K562 (cell line): ENCODE data around the gene GABRD. TPM values are rescaled to one million over a fixed set of nuclear protein-coding genes. Genes with fewer than 3 reads are reported as not detected.
A peak's percentile ranks its signal among the peaks of the same experiment; 100 is the strongest.

ENCODE experiments used
- ARHGAP35 ChIP-seq: fragments of 450-650 bp; IDR thresholded peaks from 2 replicates; pipeline ENCODE4 v1.6.1; 2018; ENCODE audit not compliant: partially characterized antibody
- ETS2 ChIP-seq: IDR thresholded peaks from 2 replicates; pipeline ENCODE4 v1.6.1; 2016; ENCODE audit warnings: borderline replicate concordance, missing genetic modification characterization, mild to moderate bottlenecking, moderate library complexity, missing compliant biosample characterization; ENCODE audit not compliant: poor library complexity, severe bottlenecking
- EZH2 ChIP-seq: IDR thresholded peaks from 2 replicates; pipeline ENCODE4 v1.6.1; 2012; ENCODE audit warnings: low read depth, mild to moderate bottlenecking, inconsistent platforms, low read length, borderline replicate concordance
- FOXP1 ChIP-seq: sonication (generic); formaldehyde crosslinking; IDR thresholded peaks from 2 replicates; pipeline ENCODE4 v1.8.0; 2022; ENCODE audit warnings: mild to moderate bottlenecking, missing genetic modification reagents
- GATA2 ChIP-seq: sonication (generic); formaldehyde crosslinking; IDR thresholded peaks from 2 replicates; pipeline ENCODE4 v1.4.0; 2020; ENCODE audit warnings: mild to moderate bottlenecking, missing genetic modification reagents
- IFI16 ChIP-seq: fragments of 250-450 bp; sonication (Bioruptor Pico); IDR thresholded peaks from 2 replicates; pipeline ENCODE4 v2.1.2; 2022; ENCODE audit warnings: mild to moderate bottlenecking, inconsistent platforms
- KAT8 ChIP-seq: fragments of 450-650 bp; IDR thresholded peaks from 2 replicates; pipeline ENCODE4 v1.6.1; 2016; ENCODE audit warnings: low read depth, mild to moderate bottlenecking
- LCOR ChIP-seq: sonication (generic); formaldehyde crosslinking; IDR thresholded peaks from 2 replicates; pipeline ENCODE4 v1.8.0; 2022; ENCODE audit warnings: mild to moderate bottlenecking, missing genetic modification reagents
- MCM7 ChIP-seq, 2 experiments: fragments of 450-650 bp; IDR thresholded peaks; 2 replicates each; pipeline ENCODE4 v1.6.1; 2016 to 2018
- MITF ChIP-seq: IDR thresholded peaks from 2 replicates; pipeline ENCODE4 v1.6.1; 2014; ENCODE audit warnings: antibody characterized with exemption
- NONO ChIP-seq, 2 experiments: fragments of 200-400 bp in 1 of 2; fragments of 450-650 bp in 1 of 2; formaldehyde crosslinking in 1 of 2; IDR thresholded peaks; 2 replicates each; pipeline ENCODE4 v1.6.1; 2017; ENCODE audit warnings: low read depth in 2 of 2, mild to moderate bottlenecking in 2 of 2, moderate library complexity in 2 of 2, low read length in 1 of 2
- PURB ChIP-seq: sonication (generic); formaldehyde crosslinking; IDR thresholded peaks from 2 replicates; pipeline ENCODE4 v1.9.0; 2021; ENCODE audit warnings: low read depth, mild to moderate bottlenecking, missing genetic modification reagents
- RBM15 ChIP-seq: fragments of 200-400 bp; formaldehyde crosslinking; IDR thresholded peaks from 2 replicates; pipeline ENCODE4 v1.6.1; 2018; ENCODE audit warnings: mild to moderate bottlenecking, low read length, moderate library complexity; ENCODE audit not compliant: insufficient read depth
- TCFL5 ChIP-seq: fragments of 250-450 bp; sonication (Bioruptor Pico); conservative IDR thresholded peaks from 2 replicates; pipeline ENCODE4 v1.6.1; 2021; ENCODE audit warnings: mild to moderate bottlenecking, moderate library complexity, matching md5 sums
- ZNF655 ChIP-seq: fragments of 250-450 bp; sonication (Bioruptor Pico); IDR thresholded peaks from 2 replicates; pipeline ENCODE4 v1.5.0; 2021
- ZNF707 ChIP-seq: fragments of 250-450 bp; sonication (Bioruptor Pico); conservative IDR thresholded peaks from 2 replicates; pipeline ENCODE4 v1.8.0; 2022; ENCODE audit warnings: inconsistent platforms, mild to moderate bottlenecking, moderate library complexity
- ZNF717 ChIP-seq: fragments of 250-450 bp; sonication (Bioruptor Pico); IDR thresholded peaks from 2 replicates; pipeline ENCODE4 v1.5.0; 2021
- ZNF780A ChIP-seq: fragments of 250-450 bp; sonication (Bioruptor Pico); IDR thresholded peaks from 2 replicates; pipeline ENCODE4 v1.5.0; 2021; ENCODE audit warnings: mild to moderate bottlenecking
- polyA plus RNA-seq, 8 experiments: library from polyadenylated mRNA; depleted of rRNA in 4 of 8; stranded (reverse) in 5 of 8; unstranded in 3 of 8; fragments of >200 nt; fragmentation: Nextera tagmentation in 2 of 8; fragmentation: Illumina TruSeq in 1 of 8; extraction: Ambion mirVana in 2 of 8; extraction: Trizol in 1 of 8; gene quantifications; 2 replicates each; pipeline versions ENCODE4 v1.2.1 to v1.2.3, GENCODE V29; 2011 to 2014; ENCODE audit warnings: inconsistent platforms in 1 of 8, missing spikeins in 1 of 8
- total RNA-seq, 7 experiments: library from RNA; depleted of rRNA in 6 of 7; stranded (reverse); fragments of >200 nt in 6 of 7; fragmentation: Illumina TruSeq in 2 of 7; extraction: Trizol in 2 of 7; gene quantifications; 2 replicates each; pipeline versions ENCODE4 v1.2.1 to v1.2.3, GENCODE V29; 2011 to 2021; ENCODE audit warnings: low replicate concordance in 1 of 7
- TF ChIP-seq, protein P1 (sequence below): sonication (generic); formaldehyde crosslinking; IDR thresholded peaks from 2 replicates; pipeline ENCODE4 v1.8.0; 2022; ENCODE audit warnings: missing genetic modification reagents, mild to moderate bottlenecking, borderline replicate concordance
- TF ChIP-seq, protein P2 (sequence below): fragments of 250-450 bp; sonication (Bioruptor Pico); IDR thresholded peaks from 2 replicates; pipeline ENCODE4 v1.6.1; 2021; ENCODE audit warnings: mild to moderate bottlenecking
- TF ChIP-seq, protein P3 (sequence below): sonication (generic); formaldehyde crosslinking; IDR thresholded peaks from 2 replicates; pipeline ENCODE4 v1.8.0; 2022; ENCODE audit warnings: mild to moderate bottlenecking, low read depth, missing genetic modification reagents

Gene GABRD
- total and polyA plus RNA-seq, 9 of the 15 experiments (the other 6 are each of a cell fraction or from before 2014, with no cell fraction given): 0.07 TPM; not detected in 8

DNA sequence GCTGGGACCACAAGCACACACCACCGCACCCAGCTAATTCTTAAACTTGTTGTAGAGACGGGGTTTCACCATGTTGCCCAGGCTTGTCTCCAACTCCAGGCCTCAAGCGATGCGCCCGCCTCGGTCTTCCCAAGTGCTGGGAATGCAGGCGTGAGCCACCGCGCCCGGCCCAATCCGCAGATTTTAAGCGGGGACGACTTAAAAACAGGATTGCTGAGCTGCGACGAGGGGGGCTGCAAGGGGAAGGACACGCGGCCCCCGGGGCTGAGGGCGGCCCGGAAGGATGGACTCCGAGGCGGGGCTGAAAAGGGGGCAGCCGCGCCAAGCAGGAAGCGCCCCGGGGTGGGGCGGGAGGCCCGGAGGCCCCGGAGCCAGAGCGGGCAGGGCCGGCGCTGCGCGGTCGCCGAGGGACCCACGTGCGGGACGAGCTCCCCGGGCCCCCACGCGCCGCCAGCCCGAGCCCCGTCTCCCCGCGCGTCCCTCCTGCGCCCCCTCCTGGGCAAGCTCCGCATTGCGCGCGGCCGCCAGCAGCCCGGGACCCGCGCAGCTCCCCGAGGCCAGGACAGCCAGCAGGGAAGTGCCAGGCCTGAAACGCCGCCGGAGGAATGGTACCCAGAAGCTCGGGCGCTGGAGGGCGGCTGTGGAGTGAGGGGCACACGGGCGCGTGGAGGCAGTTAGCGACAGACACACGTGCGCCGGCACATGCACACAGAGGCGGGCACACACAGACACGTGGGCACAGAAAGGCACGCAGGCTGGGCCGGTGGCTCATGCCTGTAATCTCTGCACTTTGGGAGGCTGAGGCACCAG is 25.6 kb downstream of the GABRD start (continued):
- TF ChIP-seq MITF (no peak), TCFL5 (CRISPR knock-in tag) (no peak), ETS2 (tag) (no peak), RBM15 (no peak), ARHGAP35 (no peak), PURB (no peak), EZH2 (no peak), NONO (IDR thresholded peaks at IDR 0.05; ENCODE audit: low read depth in 2 of 2, low read length in 1 of 2) (peak in 1 of 2 experiments; percentile 78; a peak in 2 of 4 replicates), ZNF655 (CRISPR knock-in tag) (no peak), ZNF717 (CRISPR knock-in tag) (no peak), GATA2 (CRISPR knock-in tag) (no peak), MCM7 (IDR thresholded peaks at IDR 0.05) (no peak), ZNF707 (CRISPR knock-in tag) (no peak), ZNF780A (CRISPR knock-in tag) (no peak), LCOR (CRISPR knock-in tag) (no peak), IFI16 (CRISPR knock-in tag) (no peak), FOXP1 (CRISPR knock-in tag) (peak; percentile 46; the same call in 1 of the 2 replicates), KAT8 (no peak)
- TF ChIP-seq, protein P1, sequence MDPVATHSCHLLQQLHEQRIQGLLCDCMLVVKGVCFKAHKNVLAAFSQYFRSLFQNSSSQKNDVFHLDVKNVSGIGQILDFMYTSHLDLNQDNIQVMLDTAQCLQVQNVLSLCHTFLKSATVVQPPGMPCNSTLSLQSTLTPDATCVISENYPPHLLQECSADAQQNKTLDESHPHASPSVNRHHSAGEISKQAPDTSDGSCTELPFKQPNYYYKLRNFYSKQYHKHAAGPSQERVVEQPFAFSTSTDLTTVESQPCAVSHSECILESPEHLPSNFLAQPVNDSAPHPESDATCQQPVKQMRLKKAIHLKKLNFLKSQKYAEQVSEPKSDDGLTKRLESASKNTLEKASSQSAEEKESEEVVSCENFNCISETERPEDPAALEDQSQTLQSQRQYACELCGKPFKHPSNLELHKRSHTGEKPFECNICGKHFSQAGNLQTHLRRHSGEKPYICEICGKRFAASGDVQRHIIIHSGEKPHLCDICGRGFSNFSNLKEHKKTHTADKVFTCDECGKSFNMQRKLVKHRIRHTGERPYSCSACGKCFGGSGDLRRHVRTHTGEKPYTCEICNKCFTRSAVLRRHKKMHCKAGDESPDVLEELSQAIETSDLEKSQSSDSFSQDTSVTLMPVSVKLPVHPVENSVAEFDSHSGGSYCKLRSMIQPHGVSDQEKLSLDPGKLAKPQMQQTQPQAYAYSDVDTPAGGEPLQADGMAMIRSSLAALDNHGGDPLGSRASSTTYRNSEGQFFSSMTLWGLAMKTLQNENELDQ: no peak
- TF ChIP-seq, protein P2, sequence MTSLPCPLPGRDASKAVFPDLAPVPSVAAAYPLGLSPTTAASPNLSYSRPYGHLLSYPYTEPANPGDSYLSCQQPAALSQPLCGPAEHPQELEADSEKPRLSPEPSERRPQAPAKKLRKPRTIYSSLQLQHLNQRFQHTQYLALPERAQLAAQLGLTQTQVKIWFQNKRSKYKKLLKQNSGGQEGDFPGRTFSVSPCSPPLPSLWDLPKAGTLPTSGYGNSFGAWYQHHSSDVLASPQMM (CRISPR knock-in tag): no peak
- TF ChIP-seq, protein P3, sequence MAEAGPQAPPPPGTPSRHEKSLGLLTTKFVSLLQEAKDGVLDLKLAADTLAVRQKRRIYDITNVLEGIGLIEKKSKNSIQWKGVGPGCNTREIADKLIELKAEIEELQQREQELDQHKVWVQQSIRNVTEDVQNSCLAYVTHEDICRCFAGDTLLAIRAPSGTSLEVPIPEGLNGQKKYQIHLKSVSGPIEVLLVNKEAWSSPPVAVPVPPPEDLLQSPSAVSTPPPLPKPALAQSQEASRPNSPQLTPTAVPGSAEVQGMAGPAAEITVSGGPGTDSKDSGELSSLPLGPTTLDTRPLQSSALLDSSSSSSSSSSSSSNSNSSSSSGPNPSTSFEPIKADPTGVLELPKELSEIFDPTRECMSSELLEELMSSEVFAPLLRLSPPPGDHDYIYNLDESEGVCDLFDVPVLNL: 0 out of 2 replicates have a peak, but pooled peaks have one; percentile 33
